ENCODE results near the gene PRPF19.

PRPF19 gene

DNA sequence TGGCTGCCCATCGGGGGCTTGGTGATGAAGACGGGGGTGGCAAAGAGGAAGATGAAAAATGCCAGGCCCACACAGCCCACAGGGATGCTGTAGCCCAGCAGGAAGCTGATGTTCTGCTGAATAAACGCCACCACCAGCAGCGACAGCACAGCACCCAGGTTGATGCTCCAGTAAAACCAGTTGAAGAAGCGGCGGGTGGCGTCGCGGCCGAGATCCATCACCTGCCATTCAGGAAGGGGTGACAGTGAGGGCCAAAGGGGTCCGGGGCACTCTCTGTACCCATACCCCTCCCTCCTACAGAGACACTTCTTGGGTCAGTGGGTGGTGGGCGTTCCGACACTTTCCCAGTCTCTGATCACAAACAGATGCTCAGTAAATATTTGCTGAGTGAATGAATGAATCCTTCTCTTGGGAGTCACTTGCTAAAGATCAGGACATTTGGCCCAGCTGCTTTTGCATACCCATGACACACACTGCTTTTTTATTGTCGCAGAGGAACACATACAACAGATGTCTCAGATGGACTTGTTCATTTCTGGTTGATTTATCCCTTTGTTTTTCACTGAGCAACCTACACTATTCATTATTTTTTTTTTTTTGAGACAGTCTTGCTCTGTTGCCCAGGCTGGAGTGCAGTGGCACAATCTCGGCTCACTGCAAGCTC lies 40.3 kb upstream of the PRPF19 start:
- H3K36me3 ChIP-seq (ENCODE audit: control insufficient read depth, insufficient read depth, low read length, severe bottlenecking), result peaks cover under 1% of the 10 kb centered on the region
- peaks cover under 1% of the 10 kb centered on the region for H3K4me1 ChIP-seq (ENCODE audit: control insufficient read depth, insufficient read depth, low read length)
- no peak overlapping the region for H3K4me3 ChIP-seq (ENCODE audit: low read length)
- H3K27me3 ChIP-seq (replicated peaks; ENCODE audit: control insufficient read depth, insufficient read depth, low read length), result no peaks in the 10 kb centered on the region
- no peak overlapping the region for H3K9ac ChIP-seq (ENCODE audit: low read length)
- no peaks in the 10 kb centered on the region for H3K9me3 ChIP-seq (ENCODE audit: control insufficient read depth, low read length)
- DNase-seq (ENCODE audit: low read depth), result no peak

DNA sequence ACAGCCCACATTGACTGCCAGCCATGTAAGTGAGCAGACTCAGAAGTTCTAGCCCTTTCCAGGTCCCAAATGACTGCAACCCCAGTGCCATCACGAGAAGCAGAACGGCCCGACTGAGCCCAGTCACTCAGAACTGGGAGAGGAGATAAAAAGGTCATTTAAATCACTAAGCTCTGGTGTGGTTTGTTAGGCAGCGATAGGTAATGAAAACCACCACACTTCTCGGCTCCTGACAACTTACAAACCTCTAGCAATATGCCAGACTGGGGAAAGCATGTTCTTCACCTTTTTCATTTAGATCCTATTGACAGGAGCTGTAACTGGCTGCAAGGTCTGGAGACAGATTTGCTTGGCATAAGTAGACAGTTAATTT lies 38.9 kb upstream of the PRPF19 start:
- H3K36me3 ChIP-seq (ENCODE audit: control insufficient read depth, insufficient read depth, low read length, severe bottlenecking), result peaks cover 6% of the 10 kb centered on the region
- H3K4me1 ChIP-seq (ENCODE audit: control insufficient read depth, insufficient read depth, low read length), result no peaks in the 10 kb centered on the region
- H3K9me3 ChIP-seq (ENCODE audit: control insufficient read depth, low read length), result no peaks in the 10 kb centered on the region
- no peak overlapping the region for H3K9ac ChIP-seq (ENCODE audit: low read length)
- no peak for DNase-seq (ENCODE audit: low read depth)
- H3K27me3 ChIP-seq (replicated peaks; ENCODE audit: control insufficient read depth, insufficient read depth, low read length), result no peaks in the 10 kb centered on the region
- no peak overlapping the region for H3K4me3 ChIP-seq (ENCODE audit: low read length)

DNA sequence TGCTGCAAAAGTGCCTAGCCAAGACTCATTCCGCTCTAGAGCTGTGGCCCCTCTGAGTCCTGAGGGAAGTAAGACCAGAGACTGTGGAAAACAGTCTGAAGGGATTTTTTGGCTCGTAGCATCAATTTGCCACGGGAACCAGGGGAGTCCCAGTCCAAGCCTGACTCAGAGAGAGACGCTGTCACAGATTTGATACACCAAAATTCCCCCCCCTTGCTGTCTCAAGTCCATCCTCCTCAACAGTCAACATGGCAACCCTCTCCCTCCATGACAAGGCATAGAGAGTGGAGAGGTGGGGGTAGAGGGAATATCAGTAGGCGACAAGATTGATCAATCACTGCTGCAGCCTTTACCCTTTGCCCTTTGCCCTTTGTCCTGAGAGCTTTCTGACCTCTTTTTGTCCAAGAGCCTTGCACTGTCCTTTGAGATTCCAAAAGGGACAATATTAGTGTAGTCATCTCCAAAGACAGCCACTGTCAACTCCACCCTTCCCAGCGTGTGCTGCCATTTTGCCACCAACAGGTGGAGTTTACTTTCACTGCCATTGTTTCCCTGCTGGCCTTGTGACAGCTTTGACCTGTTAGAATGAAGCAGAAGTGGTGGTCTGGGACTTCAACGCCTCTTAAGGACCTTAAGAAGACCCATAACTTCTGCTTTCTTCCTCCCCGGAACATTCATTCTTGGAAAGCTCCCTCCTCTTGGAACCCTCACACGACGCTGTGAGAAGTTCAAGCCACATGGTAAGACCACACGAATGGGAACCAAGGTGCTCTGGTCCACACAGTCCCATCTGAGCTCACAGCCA lies 38.3 kb upstream of the PRPF19 start:
- no peak for DNase-seq (ENCODE audit: low read depth)
- no peak overlapping the region for H3K9ac ChIP-seq (ENCODE audit: low read length)

GRCh38 chr11:60942970-60943565 lies 36.7 kb upstream of the PRPF19 start:
- Histone ChIP-seq H3K9ac (ENCODE audit: low read length) (no peak overlapping the region), H3K36me3 (ENCODE audit: control insufficient read depth, insufficient read depth, low read length, severe bottlenecking) (peaks cover 6% of the 10 kb centered on the region), H3K4me1 (ENCODE audit: control insufficient read depth, insufficient read depth, low read length) (no peaks in the 10 kb centered on the region), H3K9me3 (ENCODE audit: control insufficient read depth, low read length) (no peaks in the 10 kb centered on the region), H3K27me3 (replicated peaks; ENCODE audit: control insufficient read depth, insufficient read depth, low read length) (no peaks in the 10 kb centered on the region), H3K4me3 (ENCODE audit: low read length) (no peak overlapping the region)
- peak; percentile 39 for DNase-seq (ENCODE audit: low read depth)

More for the DNA sequence above, 38.3 kb upstream of the PRPF19 start:
- Histone ChIP-seq H3K4me3 (ENCODE audit: low read length) (no peak overlapping the region), H3K4me1 (ENCODE audit: control insufficient read depth, insufficient read depth, low read length) (no peaks in the 10 kb centered on the region), H3K36me3 (ENCODE audit: control insufficient read depth, insufficient read depth, low read length, severe bottlenecking) (peaks cover 6% of the 10 kb centered on the region), H3K27me3 (replicated peaks; ENCODE audit: control insufficient read depth, insufficient read depth, low read length) (no peaks in the 10 kb centered on the region), H3K9me3 (ENCODE audit: control insufficient read depth, low read length) (no peaks in the 10 kb centered on the region)

GRCh38 chr11:60942219-60942618 lies 35.8 kb upstream of the PRPF19 start:
- Histone ChIP-seq H3K4me1 (ENCODE audit: control insufficient read depth, insufficient read depth, low read length) (no peaks in the 10 kb centered on the region), H3K36me3 (ENCODE audit: control insufficient read depth, insufficient read depth, low read length, severe bottlenecking) (peaks cover 6% of the 10 kb centered on the region), H3K9me3 (ENCODE audit: control insufficient read depth, low read length) (no peaks in the 10 kb centered on the region), H3K27me3 (replicated peaks; ENCODE audit: control insufficient read depth, insufficient read depth, low read length) (no peaks in the 10 kb centered on the region), H3K4me3 (ENCODE audit: low read length) (no peak overlapping the region), H3K9ac (ENCODE audit: low read length) (no peak overlapping the region)
- no peak for DNase-seq (ENCODE audit: low read depth)

- no peak for DNase-seq (ENCODE audit: low read depth)
- no peak overlapping the region for H3K4me3 ChIP-seq (ENCODE audit: low read length)
Measured at GRCh38 chr11:60941371-60942119, 35.2 kb upstream of the PRPF19 start.

GRCh38 chr11:60939855-60940254 lies 33.5 kb upstream of the PRPF19 start:
- Histone ChIP-seq H3K9ac (ENCODE audit: low read length) (no peak overlapping the region), H3K9me3 (ENCODE audit: control insufficient read depth, low read length) (no peaks in the 10 kb centered on the region), H3K27me3 (replicated peaks; ENCODE audit: control insufficient read depth, insufficient read depth, low read length) (no peaks in the 10 kb centered on the region), H3K4me3 (ENCODE audit: low read length) (no peak overlapping the region), H3K36me3 (ENCODE audit: control insufficient read depth, insufficient read depth, low read length, severe bottlenecking) (peaks cover 6% of the 10 kb centered on the region), H3K4me1 (ENCODE audit: control insufficient read depth, insufficient read depth, low read length) (no peaks in the 10 kb centered on the region)
- DNase-seq (ENCODE audit: low read depth), result peak; percentile 34

More at GRCh38 chr11:60941371-60942119, 35.2 kb upstream of the PRPF19 start:
- Histone ChIP-seq H3K27me3 (replicated peaks; ENCODE audit: control insufficient read depth, insufficient read depth, low read length) (no peaks in the 10 kb centered on the region), H3K36me3 (ENCODE audit: control insufficient read depth, insufficient read depth, low read length, severe bottlenecking) (peaks cover 6% of the 10 kb centered on the region), H3K9ac (ENCODE audit: low read length) (no peak overlapping the region), H3K9me3 (ENCODE audit: control insufficient read depth, low read length) (no peaks in the 10 kb centered on the region), H3K4me1 (ENCODE audit: control insufficient read depth, insufficient read depth, low read length) (no peaks in the 10 kb centered on the region)

GRCh38 chr11:60939301-60939700 lies 32.9 kb upstream of the PRPF19 start:
- Histone ChIP-seq H3K4me1 (ENCODE audit: control insufficient read depth, insufficient read depth, low read length) (no peaks in the 10 kb centered on the region), H3K36me3 (ENCODE audit: control insufficient read depth, insufficient read depth, low read length, severe bottlenecking) (peaks cover 6% of the 10 kb centered on the region), H3K4me3 (ENCODE audit: low read length) (no peak overlapping the region), H3K27me3 (replicated peaks; ENCODE audit: control insufficient read depth, insufficient read depth, low read length) (no peaks in the 10 kb centered on the region), H3K9me3 (ENCODE audit: control insufficient read depth, low read length) (no peaks in the 10 kb centered on the region), H3K9ac (ENCODE audit: low read length) (no peak overlapping the region)
- no peak for DNase-seq (ENCODE audit: low read depth)

GRCh38 chr11:60938500-60938899 lies 32.1 kb upstream of the PRPF19 start:
- Histone ChIP-seq H3K36me3 (ENCODE audit: control insufficient read depth, insufficient read depth, low read length, severe bottlenecking) (peaks cover 6% of the 10 kb centered on the region), H3K9me3 (ENCODE audit: control insufficient read depth, low read length) (no peaks in the 10 kb centered on the region), H3K27me3 (replicated peaks; ENCODE audit: control insufficient read depth, insufficient read depth, low read length) (no peaks in the 10 kb centered on the region), H3K4me1 (ENCODE audit: control insufficient read depth, insufficient read depth, low read length) (no peaks in the 10 kb centered on the region), H3K4me3 (ENCODE audit: low read length) (no peak overlapping the region), H3K9ac (ENCODE audit: low read length) (no peak overlapping the region)
- no peak for DNase-seq (ENCODE audit: low read depth)

- Histone ChIP-seq H3K36me3 (ENCODE audit: control insufficient read depth, insufficient read depth, low read length, severe bottlenecking) (peaks cover 6% of the 10 kb centered on the region), H3K27me3 (replicated peaks; ENCODE audit: control insufficient read depth, insufficient read depth, low read length) (no peaks in the 10 kb centered on the region), H3K4me1 (ENCODE audit: control insufficient read depth, insufficient read depth, low read length) (peaks cover 3% of the 10 kb centered on the region), H3K4me3 (ENCODE audit: low read length) (no peak overlapping the region), H3K9ac (ENCODE audit: low read length) (no peak overlapping the region), H3K9me3 (ENCODE audit: control insufficient read depth, low read length) (no peaks in the 10 kb centered on the region)
- DNase-seq (ENCODE audit: low read depth), result no peak
Measured at GRCh38 chr11:60937811-60938210, 31.4 kb upstream of the PRPF19 start.

GRCh38 chr11:60937144-60937527 lies 30.8 kb upstream of the PRPF19 start:
- Histone ChIP-seq H3K27me3 (replicated peaks; ENCODE audit: control insufficient read depth, insufficient read depth, low read length) (no peaks in the 10 kb centered on the region), H3K36me3 (ENCODE audit: control insufficient read depth, insufficient read depth, low read length, severe bottlenecking) (peaks cover 6% of the 10 kb centered on the region), H3K4me3 (ENCODE audit: low read length) (no peak overlapping the region), H3K9me3 (ENCODE audit: control insufficient read depth, low read length) (no peaks in the 10 kb centered on the region), H3K4me1 (ENCODE audit: control insufficient read depth, insufficient read depth, low read length) (peaks cover 4% of the 10 kb centered on the region), H3K9ac (ENCODE audit: low read length) (no peak overlapping the region)
- no peak for DNase-seq (ENCODE audit: low read depth)

All from adipocyte (in vitro differentiated cells).